ENCODE data around the gene PAQR3.

The PAQR3 gene, protein sequence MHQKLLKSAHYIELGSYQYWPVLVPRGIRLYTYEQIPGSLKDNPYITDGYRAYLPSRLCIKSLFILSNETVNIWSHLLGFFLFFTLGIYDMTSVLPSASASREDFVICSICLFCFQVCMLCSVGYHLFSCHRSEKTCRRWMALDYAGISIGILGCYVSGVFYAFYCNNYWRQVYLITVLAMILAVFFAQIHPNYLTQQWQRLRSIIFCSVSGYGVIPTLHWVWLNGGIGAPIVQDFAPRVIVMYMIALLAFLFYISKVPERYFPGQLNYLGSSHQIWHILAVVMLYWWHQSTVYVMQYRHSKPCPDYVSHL

GRCh38 chr4:78938868-78939666, at the start of gene PAQR3:
Gene PAQR3, minus strand, starts transcription at chr4:78939438. Its CDS starts 214 bp downstream, at chr4:78939224.
- DNase-seq (ENCODE audit: low read depth in 1 of 2, low spot score in 1 of 2) = peak; percentile 61 to 75

GRCh38 chr4:78987683-78988082, 48.4 kb upstream of the PAQR3 start:
- no peak for DNase-seq (ENCODE audit: low read depth in 1 of 2, low spot score in 1 of 2)

- DNase-seq (ENCODE audit: low read depth in 1 of 2, low spot score in 1 of 2) = no peak
Measured at GRCh38 chr4:78984593-78984992, 45.4 kb upstream of the PAQR3 start.

- no peak for DNase-seq (ENCODE audit: low read depth in 1 of 2, low spot score in 1 of 2)
Measured at GRCh38 chr4:78975865-78976264, 36.6 kb upstream of the PAQR3 start.

DNA sequence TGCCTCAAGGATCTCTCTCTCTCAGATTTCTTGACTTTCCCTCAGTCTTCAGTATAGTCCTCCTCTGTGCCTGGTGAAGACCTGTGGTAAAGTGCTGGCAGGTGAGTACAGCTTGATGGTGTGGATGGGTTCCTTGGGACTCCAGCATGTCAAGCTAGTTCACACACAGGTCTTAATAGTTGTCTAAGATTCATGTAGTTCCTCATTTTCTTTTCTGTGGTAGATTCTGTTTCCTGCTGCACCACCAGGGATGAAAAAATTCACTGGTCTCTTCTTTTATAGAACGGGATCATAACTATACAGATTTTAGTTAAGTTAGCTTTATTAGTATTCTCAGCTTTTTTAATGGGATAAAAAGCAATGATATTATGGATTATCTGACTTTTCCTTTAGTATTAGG, 32.5 kb upstream of the PAQR3 start:
- DNase-seq (ENCODE audit: low read depth in 1 of 2, low spot score in 1 of 2) = no peak

- DNase-seq (ENCODE audit: low read depth in 1 of 2, low spot score in 1 of 2) = no peak
Measured at GRCh38 chr4:78971326-78971725, 32.1 kb upstream of the PAQR3 start.

DNA sequence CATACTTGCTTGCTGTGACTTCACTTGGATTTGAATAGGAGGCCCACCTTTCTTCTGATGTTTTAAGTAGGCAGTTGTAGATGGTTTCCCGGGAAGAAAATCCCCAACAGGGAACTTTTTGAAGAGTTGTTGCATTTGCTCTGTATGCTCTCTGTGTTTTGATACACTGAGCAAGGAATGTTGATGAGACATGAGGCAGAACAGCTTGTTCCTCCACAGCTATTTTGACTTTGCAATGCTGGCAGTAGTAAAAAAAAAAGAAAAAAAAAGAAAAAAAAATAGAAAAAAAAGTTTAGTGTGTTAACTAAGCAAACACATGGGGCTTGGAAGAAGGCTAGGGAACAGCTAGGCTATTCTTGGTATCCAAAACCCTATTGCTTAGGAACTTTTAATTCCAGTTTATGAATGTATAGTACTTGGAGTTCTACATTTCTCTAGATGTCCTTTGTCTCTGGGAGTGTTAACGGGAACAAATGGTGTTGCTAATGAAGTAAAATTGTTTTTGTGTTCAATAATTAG, 23.4 kb upstream of the PAQR3 start:
- no peak for DNase-seq (ENCODE audit: low read depth in 1 of 2, low spot score in 1 of 2)

GRCh38 chr4:78960926-78961325, 21.7 kb upstream of the PAQR3 start:
- no peak for DNase-seq (ENCODE audit: low read depth in 1 of 2, low spot score in 1 of 2)

DNA sequence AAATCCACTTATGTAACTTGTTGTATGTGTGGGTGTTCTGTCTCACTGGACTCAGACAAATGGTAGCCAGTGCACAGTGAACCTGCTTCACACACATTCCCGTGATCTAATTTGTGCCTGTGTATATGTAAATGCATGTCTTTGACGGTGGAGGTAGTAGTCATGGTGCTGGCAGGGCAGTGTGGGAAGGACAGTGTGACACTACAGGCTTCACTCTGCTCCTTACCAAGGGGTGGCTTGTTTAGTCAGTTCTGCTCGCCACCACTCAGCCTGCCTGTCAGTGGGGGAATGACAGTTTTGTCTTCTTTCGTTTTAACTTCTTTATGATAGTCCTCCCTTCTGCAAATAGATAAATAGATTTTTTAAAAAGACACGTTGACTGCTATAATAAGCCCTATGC, 17.7 kb upstream of the PAQR3 start:
- DNase-seq (ENCODE audit: low read depth in 1 of 2, low spot score in 1 of 2) = no peak

DNA sequence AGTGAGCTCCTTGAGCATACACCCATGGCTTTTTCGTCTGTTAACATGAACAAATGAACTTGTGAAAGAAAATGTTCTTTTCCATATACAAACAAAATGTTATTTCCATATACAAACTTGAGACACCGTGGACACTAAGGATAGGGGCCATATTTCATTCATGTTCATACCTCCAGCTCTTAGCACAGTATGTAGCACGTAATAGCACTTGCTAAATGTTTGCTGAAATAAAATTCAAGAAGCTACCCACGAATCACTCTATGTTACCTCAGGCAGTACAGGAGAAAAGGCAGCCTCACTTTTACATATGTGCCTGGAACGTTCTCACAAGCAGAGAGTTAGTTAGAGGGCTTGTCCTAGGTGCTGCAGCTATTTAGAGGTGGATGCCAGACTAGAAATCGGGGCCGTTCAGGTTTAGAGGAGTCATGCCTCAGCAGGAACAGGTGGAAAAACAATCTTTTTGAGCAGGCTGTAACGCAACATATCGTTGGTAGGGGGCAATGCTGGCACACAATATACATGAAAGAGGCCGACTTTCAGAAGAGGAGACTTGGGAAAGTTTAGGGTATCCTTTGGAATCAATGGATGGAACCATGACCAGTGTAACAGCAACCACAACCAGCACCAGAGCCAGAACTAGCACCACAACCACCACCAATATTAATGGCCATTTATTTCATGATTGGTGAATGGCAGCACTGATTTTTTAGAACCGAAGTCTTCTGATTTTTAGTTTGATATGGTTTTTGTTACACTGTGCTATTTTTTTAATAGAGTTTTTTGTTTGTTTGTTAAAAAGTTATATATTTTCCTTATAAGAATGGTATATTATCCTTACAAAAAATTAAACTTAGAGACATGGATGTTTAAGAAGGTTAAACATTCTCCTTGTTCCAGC, 14.8 kb upstream of the PAQR3 start:
- DNase-seq (ENCODE audit: low read depth in 1 of 2, low spot score in 1 of 2) = no peak

DNA sequence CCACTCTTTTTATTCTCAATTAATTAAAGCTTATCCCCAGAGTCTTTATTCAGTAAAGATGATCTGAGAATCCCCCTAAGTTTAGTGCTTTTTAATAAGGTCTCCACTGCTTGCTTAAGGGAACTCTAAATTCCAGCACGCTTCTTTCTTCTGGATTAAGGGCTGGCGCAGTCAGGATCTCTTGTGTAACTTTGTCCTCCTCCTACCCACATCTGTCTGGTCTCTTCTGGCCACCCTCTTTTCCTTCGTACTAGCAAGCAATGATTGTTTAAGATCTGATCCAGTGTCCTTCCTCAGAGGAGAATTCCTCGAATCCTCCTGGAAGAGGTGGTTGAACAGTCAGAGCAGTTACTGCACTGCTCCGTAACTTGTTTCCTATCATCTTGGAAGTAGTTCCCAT, 14.0 kb upstream of the PAQR3 start:
- no peak for DNase-seq (ENCODE audit: low read depth in 1 of 2, low spot score in 1 of 2)

DNA sequence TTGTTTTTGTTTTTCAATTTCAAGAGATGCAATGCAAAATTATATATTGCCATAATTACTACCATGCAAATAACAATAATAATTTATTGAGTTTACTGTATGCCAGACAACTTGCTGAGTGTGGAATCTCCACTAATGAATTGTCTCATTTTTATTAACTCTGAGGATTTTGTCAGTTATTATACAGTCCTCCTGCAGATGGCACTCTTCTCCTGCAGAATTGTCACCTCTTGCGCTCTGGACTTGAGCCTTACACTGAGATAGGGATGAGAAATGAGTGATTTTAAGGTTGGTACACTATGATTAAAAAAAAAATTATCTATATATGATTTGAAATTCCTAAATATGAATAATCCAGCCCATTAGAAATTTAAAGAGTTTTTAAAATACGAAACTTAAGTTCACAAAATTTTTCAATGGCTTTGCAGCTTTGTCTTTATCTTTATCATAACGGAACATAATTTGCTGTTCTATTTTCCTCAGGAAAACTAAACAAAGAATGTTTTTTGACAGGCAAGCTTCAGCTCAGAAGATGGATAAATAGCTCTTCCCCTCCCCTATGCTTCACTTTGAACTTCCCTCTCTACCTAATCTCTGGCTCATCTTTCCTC, 12.7 kb upstream of the PAQR3 start:
- no peak for DNase-seq (ENCODE audit: low read depth in 1 of 2, low spot score in 1 of 2)

DNA sequence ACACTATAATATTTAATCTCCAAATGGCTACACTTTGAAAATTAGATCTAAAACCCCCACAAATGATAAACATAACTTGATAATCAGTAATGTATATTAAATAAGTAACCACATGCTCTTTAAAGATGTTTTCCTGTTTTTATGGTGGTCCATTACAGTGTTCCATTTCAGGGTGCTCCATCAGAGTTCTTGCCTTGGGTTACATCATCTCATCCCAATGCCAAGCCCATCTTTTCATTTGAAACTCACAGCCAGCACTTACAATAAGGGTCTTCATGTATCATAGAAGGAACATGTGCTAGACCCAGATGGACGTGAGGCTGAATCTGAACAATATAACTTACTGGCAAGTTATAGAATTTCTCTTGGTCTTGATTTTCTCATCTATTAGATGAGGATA, 10.5 kb upstream of the PAQR3 start:
- DNase-seq (ENCODE audit: low read depth in 1 of 2, low spot score in 1 of 2) = no peak

GRCh38 chr4:78945651-78946179, 6.5 kb upstream of the PAQR3 start:
- DNase-seq (ENCODE audit: low read depth in 1 of 2, low spot score in 1 of 2) = no peak

- DNase-seq (ENCODE audit: low read depth in 1 of 2, low spot score in 1 of 2) = no peak
Measured at GRCh38 chr4:78944381-78944780, 5.1 kb upstream of the PAQR3 start.

DNA sequence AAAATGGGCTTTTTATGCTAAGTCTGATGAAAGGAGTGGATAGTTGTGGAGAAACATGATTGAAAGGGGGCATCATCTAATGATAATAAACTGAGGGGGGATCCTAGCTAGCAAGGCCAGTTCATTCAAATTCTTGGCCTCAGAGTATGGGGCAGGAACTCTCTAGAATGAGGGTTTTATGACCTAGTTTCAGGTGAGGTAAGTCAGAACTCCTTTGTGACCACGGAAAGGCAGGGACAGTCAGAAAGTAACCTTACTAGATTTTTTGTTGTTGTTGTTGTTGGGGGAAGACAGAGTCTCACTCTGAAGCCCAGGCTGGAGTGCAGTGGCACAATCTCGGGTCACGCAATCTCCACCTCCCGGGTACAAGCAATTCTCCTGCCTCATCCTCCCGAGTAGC, 1.5 kb upstream of the PAQR3 start:
- DNase-seq (ENCODE audit: low read depth in 1 of 2, low spot score in 1 of 2) = no peak

DNA sequence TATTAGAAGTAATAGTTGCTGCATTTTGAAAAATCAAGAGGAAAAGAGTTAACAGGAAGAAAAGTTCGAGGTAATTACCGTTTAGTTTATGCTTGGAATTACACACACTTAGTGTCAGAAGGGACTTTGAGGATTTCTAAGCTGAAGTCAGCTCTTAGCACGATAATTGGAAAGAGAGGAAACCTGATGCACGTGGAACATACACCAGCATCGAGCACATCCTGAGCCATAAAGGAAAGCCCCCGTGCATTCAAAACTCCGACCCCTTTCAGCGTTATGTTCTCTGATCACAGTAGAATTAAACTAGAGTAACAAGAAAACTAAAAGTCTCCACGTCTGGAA, 400 bp upstream of the PAQR3 start:
- no peak for DNase-seq (ENCODE audit: low read depth in 1 of 2, low spot score in 1 of 2)

GRCh38 chr4:78938474-78938867, 767 bp downstream of the PAQR3 start:
- DNase-seq (ENCODE audit: low read depth in 1 of 2, low spot score in 1 of 2) = no peak

DNA sequence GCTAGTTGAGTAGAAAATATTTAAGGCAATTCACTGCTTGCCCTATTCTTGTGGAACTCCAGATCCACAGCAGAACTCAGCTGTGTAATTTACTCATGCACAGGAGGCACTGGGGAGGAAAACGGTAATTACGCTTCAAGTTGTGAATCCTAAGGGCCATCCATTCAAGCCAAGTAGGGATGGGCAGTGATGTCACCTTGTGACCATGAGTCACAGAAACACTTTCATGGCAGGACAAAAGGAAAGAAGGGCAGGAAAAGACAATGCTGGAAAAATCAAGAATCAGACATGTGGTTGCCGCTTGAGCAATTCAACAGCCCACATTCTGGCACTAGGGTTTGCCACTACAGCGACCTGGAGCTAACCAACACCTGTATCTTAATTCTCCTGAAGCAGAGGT, 1.4 kb downstream of the PAQR3 start:
- no peak for DNase-seq (ENCODE audit: low read depth in 1 of 2, low spot score in 1 of 2)

DNA sequence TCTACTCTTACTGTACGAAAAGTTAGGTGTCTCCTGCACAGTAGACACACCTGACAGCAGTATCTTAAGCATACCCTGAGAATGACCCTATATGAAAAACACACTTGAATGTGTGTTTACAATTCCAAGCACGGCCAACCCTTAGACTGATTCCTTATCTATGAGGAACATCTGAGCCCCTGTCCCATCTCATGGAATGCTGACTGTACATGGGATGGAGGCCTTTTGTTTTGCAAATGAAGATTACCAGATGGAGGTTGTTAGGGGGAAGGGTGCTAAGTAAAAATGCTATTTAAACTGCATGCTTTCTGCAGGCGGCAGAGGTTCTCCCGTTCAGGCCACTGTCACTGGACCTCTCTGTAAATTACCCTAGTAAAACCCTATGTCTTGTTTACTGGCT, 2.2 kb downstream of the PAQR3 start:
- no peak for DNase-seq (ENCODE audit: low read depth in 1 of 2, low spot score in 1 of 2)
